Measurements from ENCODE around the gene SLC44A4. TPM values are rescaled to one million over a fixed set of nuclear protein-coding genes. Genes with fewer than 3 reads are reported as not detected.
A peak's percentile ranks its signal among the peaks of the same experiment; 100 is the strongest.

The SLC44A4 gene
- total and polyA plus RNA-seq, 2 experiments from 2014 or later: 0.60 TPM; not detected in 1

DNA sequence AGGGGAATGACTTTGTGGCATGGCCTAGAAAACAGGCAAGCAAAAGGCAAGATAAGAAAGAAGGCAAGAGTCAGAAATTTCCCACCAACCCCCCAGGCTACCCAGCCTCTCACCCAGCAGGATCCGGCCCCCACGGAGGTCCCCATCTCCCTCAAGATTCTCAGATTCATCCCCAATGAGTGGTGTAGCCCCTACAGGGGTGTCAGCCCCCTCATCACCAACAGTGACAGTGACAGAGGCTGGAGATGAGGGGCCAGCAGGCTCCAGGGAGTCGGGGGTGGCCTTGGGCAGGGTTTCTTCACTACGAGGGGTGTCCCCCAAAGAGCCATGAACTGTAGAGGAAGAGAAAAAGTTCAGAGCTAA lies 17.7 kb upstream of the SLC44A4 start:
- Histone ChIP-seq H3K36me3 (peaks cover 36% of the 10 kb centered on the region), H3K4me1 (ENCODE audit: low read depth) (peaks cover 21% of the 10 kb centered on the region), H3K4me3 (peak overlapping the region; percentile 100), H3K27me3 (no peaks in the 10 kb centered on the region), H3K9me3 (ENCODE audit: low read depth) (no peaks in the 10 kb centered on the region), H3K27ac (peak overlapping the region; percentile 45)
- DNase-seq (ENCODE audit: low read depth in 1 of 2, low spot score in 1 of 2): no peak
- TF ChIP-seq, protein P1, sequence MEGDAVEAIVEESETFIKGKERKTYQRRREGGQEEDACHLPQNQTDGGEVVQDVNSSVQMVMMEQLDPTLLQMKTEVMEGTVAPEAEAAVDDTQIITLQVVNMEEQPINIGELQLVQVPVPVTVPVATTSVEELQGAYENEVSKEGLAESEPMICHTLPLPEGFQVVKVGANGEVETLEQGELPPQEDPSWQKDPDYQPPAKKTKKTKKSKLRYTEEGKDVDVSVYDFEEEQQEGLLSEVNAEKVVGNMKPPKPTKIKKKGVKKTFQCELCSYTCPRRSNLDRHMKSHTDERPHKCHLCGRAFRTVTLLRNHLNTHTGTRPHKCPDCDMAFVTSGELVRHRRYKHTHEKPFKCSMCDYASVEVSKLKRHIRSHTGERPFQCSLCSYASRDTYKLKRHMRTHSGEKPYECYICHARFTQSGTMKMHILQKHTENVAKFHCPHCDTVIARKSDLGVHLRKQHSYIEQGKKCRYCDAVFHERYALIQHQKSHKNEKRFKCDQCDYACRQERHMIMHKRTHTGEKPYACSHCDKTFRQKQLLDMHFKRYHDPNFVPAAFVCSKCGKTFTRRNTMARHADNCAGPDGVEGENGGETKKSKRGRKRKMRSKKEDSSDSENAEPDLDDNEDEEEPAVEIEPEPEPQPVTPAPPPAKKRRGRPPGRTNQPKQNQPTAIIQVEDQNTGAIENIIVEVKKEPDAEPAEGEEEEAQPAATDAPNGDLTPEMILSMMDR (IDR thresholded peaks at IDR 0.05; ENCODE audit: low read depth, low read length): no peak

DNA sequence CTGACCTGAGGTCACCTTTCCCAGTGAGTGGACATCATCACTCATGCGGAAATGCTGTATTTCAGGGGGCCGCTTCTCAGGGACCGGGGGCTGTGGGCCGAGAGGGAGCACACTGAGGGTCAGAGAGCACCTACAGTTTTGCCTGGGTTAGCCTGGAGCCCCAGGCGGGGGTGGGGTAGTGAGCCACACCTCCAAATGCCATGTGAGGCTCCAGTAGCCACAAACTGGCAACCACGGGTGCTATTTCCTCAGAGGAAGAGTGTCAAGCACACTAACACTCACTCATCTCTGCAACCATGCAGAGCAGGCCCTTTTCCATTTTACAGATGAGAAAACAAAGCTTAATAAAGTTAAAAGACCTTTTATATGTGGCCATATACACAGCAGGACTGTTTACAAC lies 14.0 kb upstream of the SLC44A4 start:
- TF ChIP-seq, protein P1 (IDR thresholded peaks at IDR 0.05; ENCODE audit: low read depth, low read length): no peak
- DNase-seq (ENCODE audit: low read depth in 1 of 2, low spot score in 1 of 2): no peak
- no peak overlapping the region for H3K27ac ChIP-seq
- no peaks in the 10 kb centered on the region for H3K9me3 ChIP-seq (ENCODE audit: low read depth)
- peaks cover 63% of the 10 kb centered on the region for H3K36me3 ChIP-seq
- peaks cover 5% of the 10 kb centered on the region for H3K4me1 ChIP-seq (ENCODE audit: low read depth)
- no peaks in the 10 kb centered on the region for H3K27me3 ChIP-seq
- H3K4me3 ChIP-seq: no peak overlapping the region

DNA sequence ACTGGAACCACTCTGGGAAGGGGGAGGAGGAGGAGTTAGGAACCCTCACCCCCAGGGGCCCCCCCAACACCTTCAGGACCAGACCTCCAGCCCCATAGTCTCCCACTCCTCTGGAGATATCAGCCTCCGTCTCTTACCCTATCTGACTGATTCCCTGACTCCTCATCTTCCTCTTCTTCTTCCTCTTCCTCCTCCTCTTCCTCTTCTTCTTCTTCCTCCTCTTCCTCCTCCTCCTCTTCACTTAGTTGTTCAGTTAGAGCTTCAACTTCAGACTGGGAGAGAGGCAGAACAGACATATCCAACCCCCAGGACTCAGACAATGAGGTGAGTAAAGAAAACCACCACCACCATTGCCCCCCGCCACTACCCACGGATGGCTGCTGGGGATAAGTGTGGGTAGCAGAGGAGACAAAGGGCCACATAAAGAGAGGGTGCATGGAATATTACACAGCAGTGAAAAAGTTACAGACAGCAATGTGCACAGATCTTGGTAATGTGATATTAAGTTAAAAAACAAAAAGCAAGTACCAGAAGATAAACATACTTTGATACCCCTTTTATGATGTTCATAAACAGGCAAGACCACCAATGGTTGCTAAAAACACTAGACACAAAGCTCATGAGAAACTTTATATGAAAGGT lies 10.7 kb upstream of the SLC44A4 start:
- peaks cover 71% of the 10 kb centered on the region for H3K36me3 ChIP-seq
- no peak for DNase-seq (ENCODE audit: low read depth in 1 of 2, low spot score in 1 of 2)
- TF ChIP-seq, protein P1 (IDR thresholded peaks at IDR 0.05; ENCODE audit: low read depth, low read length): no peak

DNA sequence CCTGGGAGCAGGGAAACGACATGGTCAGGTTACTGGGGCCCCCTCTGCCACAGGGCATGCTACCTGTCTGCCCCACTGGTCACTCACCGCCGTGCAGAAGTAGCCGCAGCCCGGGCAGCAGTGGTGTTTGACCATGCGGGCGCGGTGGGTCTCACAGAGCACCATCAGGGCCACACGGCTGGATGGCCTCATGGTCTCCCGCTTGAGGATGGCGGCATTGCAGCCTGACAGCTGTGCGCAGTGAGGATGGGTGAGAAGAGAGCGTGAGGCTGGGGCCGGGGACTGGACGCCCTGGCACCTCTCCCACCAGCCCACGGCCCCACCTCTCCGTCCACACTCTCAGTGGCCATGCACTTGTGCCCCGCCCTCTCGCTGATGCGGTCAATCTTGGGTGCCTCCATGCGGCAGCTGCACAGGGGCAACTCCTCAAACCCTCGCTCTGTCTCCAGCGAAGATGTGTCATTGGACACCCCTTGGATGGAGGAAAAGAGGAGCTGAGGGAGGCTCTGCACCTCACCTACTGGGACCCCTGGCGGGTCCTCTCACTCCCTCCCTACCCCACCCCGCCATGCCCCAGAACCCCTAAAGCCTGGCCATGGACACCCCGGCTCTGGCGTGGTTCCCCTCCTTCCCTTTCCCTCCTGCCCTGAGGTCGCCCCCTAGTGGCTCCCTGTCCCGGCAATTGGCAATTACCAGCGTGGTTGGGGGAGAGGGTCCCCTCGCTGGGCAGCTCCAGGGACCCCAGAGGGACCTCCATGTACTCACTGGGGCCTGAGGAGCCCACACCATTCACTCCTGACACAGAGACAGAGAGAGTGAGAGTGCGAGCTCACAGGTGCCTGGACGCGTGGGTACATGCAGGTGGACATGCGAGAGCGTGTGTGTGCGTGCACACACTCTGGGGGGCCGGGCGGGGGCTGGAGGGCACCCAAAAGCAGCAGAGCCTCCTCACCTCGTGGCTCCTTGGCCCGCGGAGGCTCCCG lies 9.8 kb upstream of the SLC44A4 start:
- Histone ChIP-seq H3K4me3 (no peak overlapping the region), H3K27ac (no peak overlapping the region), H3K4me1 (ENCODE audit: low read depth) (no peaks in the 10 kb centered on the region), H3K27me3 (no peaks in the 10 kb centered on the region), H3K36me3 (peaks cover 72% of the 10 kb centered on the region), H3K9me3 (ENCODE audit: low read depth) (no peaks in the 10 kb centered on the region)
- DNase-seq (ENCODE audit: low read depth in 1 of 2, low spot score in 1 of 2): peak in 1 of 2 donors; percentile 26
- TF ChIP-seq, protein P1 (IDR thresholded peaks at IDR 0.05; ENCODE audit: low read depth, low read length): peak; percentile 79

More for the DNA sequence above, 10.7 kb upstream of the SLC44A4 start:
- Histone ChIP-seq H3K4me3 (no peak overlapping the region), H3K27ac (no peak overlapping the region), H3K9me3 (ENCODE audit: low read depth) (no peaks in the 10 kb centered on the region), H3K4me1 (ENCODE audit: low read depth) (no peaks in the 10 kb centered on the region), H3K27me3 (no peaks in the 10 kb centered on the region)

DNA sequence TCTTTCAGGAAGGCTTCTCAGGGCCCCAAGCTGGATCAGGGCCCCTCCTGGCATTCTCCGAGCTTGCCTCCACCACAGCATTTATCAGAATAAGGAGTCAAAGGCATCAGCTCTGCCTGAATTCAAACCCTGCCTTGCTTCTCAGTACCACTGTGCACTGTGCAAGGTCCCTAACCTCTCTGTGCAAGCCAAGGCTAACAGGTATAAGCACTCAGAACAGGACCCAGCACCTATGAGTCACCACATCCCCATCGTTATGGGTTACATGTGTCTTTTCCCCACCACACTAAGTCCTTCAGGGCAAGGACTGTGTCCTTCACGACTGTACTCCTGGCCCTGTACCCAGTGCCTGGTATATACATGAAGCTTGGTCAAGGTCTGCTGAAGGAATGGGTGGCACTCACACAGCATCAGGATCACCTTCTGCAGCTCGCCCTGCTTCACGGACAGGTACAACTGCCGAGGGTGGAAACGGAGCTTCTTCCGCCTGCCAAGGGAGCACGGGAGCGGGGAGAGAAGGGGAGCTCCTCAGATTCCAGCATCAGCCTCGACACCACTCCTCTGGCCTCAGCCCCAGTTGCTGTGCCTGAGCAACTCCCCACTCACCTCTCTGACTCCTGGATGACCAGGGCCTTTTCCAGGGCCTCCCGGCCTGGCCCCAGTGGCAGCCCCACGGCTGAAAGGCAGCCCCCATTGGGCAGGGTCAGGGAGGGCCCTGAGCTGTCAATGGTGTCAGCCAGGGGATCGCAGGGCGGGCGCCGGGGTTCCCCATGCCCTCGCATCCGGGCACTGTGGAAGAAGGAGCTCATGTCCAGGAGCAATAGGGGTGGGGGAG lies 8.6 kb upstream of the SLC44A4 start:
- Histone ChIP-seq H3K36me3 (peaks cover 72% of the 10 kb centered on the region), H3K27me3 (no peaks in the 10 kb centered on the region), H3K4me3 (no peak overlapping the region), H3K4me1 (ENCODE audit: low read depth) (no peaks in the 10 kb centered on the region), H3K9me3 (ENCODE audit: low read depth) (no peaks in the 10 kb centered on the region), H3K27ac (no peak overlapping the region)
- no peak for DNase-seq (ENCODE audit: low read depth in 1 of 2, low spot score in 1 of 2)
- TF ChIP-seq, protein P1 (IDR thresholded peaks at IDR 0.05; ENCODE audit: low read depth, low read length): no peak

Data from cardiac muscle cell (in vitro differentiated cells and primary cell).